Transverse colon (tissue), 3 donors: ENCODE results near the gene SMAD2.

Experiments used
- CTCF ChIP-seq, 5 experiments: fragments of 200-600 bp in 3 of 5; fragments of 450-650 bp in 2 of 5; sonication (generic) in 3 of 5; IDR thresholded peaks; 1 replicate in 2 of 5; 2 replicates in 3 of 5; pipeline ENCODE4 v1.5.1; 2016 to 2017; ENCODE audit warnings: antibody characterized with exemption in 5 of 5, inconsistent platforms in 3 of 5, mild to moderate bottlenecking in 2 of 5, moderate library complexity in 1 of 5
- POLR2A ChIP-seq: fragments of 450-650 bp; IDR thresholded peaks from one replicate; pipeline ENCODE4 v1.6.1; 2016; ENCODE audit warnings: antibody characterized with exemption, mild to moderate bottlenecking, moderate library complexity

- no peak for TF ChIP-seq CTCF (IDR thresholded peaks at IDR 0.05)
- no peak for TF ChIP-seq POLR2A
These were observed 47.8 kb downstream of the SMAD2 start for GRCh38 chr18:47882641-47883040.
